Spleen (tissue), 11 donors: ENCODE data around the gene SNED1. TPM values are rescaled to one million over a fixed set of nuclear protein-coding genes. Genes with fewer than 3 reads are reported as not detected.

Experiments used
- DNase-seq: peaks from one replicate; pipeline ENCODE4 v3.0.0-alpha.2; 2020
- H3K27ac ChIP-seq, 8 donors: fragments of 200-600 bp; sonication (generic) in 7 of 8; 1 replicate in 4 of 8; 2 replicates in 4 of 8; pipeline versions ENCODE4 v1.5.0 to v1.8.0; 2016 to 2021; ENCODE audit warnings: inconsistent platforms in 4 of 8, mild to moderate bottlenecking in 4 of 8, moderate library complexity in 1 of 8
- H3K27me3 ChIP-seq, 7 donors: fragments of 200-600 bp; sonication (generic) in 6 of 7; replicated peaks in 1 of 7; 1 replicate in 4 of 7; 2 replicates in 3 of 7; pipeline versions ENCODE4 v1.5.0 to v1.8.0; 2016 to 2021; ENCODE audit warnings: inconsistent platforms in 3 of 7, mild to moderate bottlenecking in 1 of 7
- H3K36me3 ChIP-seq, 6 donors: fragments of 200-600 bp; sonication (generic) in 5 of 6; 1 replicate in 4 of 6; 2 replicates in 2 of 6; pipeline versions ENCODE4 v1.5.0 to v1.8.0; 2016 to 2021; ENCODE audit warnings: inconsistent platforms in 2 of 6
- H3K4me1 ChIP-seq, 6 donors: fragments of 200-600 bp; sonication (generic) in 5 of 6; 1 replicate in 3 of 6; 2 replicates in 3 of 6; pipeline versions ENCODE4 v1.5.0 to v1.8.0; 2016 to 2021; ENCODE audit warnings: inconsistent platforms in 3 of 6
- H3K4me3 ChIP-seq, 8 donors: fragments of 200-600 bp; sonication (generic) in 7 of 8; 1 replicate in 4 of 8; 2 replicates in 4 of 8; pipeline versions ENCODE4 v1.5.0 to v1.8.0; 2016 to 2021; ENCODE audit warnings: inconsistent platforms in 4 of 8, mild to moderate bottlenecking in 4 of 8, moderate library complexity in 2 of 8
- H3K9me3 ChIP-seq, 8 donors: fragments of 200-600 bp; sonication (generic) in 7 of 8; 1 replicate in 4 of 8; 2 replicates in 4 of 8; pipeline versions ENCODE4 v1.5.0 to v1.8.0; 2016 to 2021; ENCODE audit warnings: inconsistent platforms in 4 of 8
- CTCF ChIP-seq, 11 experiments: fragments of 200-600 bp in 7 of 11; fragments of 450-650 bp in 4 of 11; sonication (generic) in 4 of 11; IDR thresholded peaks in 8 of 11; conservative IDR thresholded peaks in 3 of 11; 1 replicate in 7 of 11; 2 replicates in 4 of 11; pipeline versions ENCODE4 v1.4.0 to v1.8.0; 2016 to 2021; ENCODE audit warnings: antibody characterized with exemption in 11 of 11, inconsistent platforms in 4 of 11, mild to moderate bottlenecking in 1 of 11
- POLR2A ChIP-seq, 3 donors: fragments of 450-650 bp; IDR thresholded peaks; one replicate each; pipeline ENCODE4 v1.5.1; 2017; ENCODE audit warnings: antibody characterized with exemption in 3 of 3, mild to moderate bottlenecking in 1 of 3
- POLR2AphosphoS5 ChIP-seq, 3 donors: sonication (generic); formaldehyde crosslinking; IDR thresholded peaks; one replicate each; pipeline ENCODE4 v1.5.1; 2017; ENCODE audit warnings: antibody characterized with exemption in 3 of 3
- WGBS, 5 donors: extraction: QIAGEN DNeasy Blood & Tissue Kit in 3 of 5; methylation state at CpG; one replicate each; pipeline versions ENCODE4 v1.1.5 to v1.1.7; 2013 to 2018; 5-methylcytosine and 5-hydroxymethylcytosine counted together
- intact Hi-C: fragments of 100-400 bp; cut with DNase I; formaldehyde crosslinking; loops from one replicate; pipeline ENCODE4 v1.15.0; 2023; ENCODE audit warnings: low total_unique reads
- polyA plus RNA-seq, 3 donors: library from polyadenylated mRNA; stranded (reverse); fragments of 200-250 nt; gene quantifications; one replicate each; pipeline ENCODE4 v1.2.1, GENCODE V29; 2013
- total RNA-seq, 7 donors: library from RNA; depleted of rRNA in 3 of 7; stranded (reverse); fragments of >200 nt in 3 of 7; fragmentation: NEBNext Ultra II Directional in 4 of 7; extraction: Animal tissue kit (Norgen Biotek cat#: 25700) in 4 of 7; gene quantifications; one replicate each; pipeline versions ENCODE4 v1.1.0 to v1.2.1, GENCODE V29; 2016 to 2021
- donor health status: healthy with polysubstance abuse.
- donor health status: DM: no; HTN: no; CAD: no; lungs with moderate emphysema.
- donor health status: DM: no; HTN: no; CAD: no.
- donor health status: Bipolar disorder and iron deficiency.
- donor health status: healthy.
- donor health status: DM: no; HTN: no; CAD: no.
- donor health status: DM: yes; HTN: yes; CAD: no.

SNED1 gene
- total and polyA plus RNA-seq, 10 donors: 2.6 to 85.3 (median 45.5) TPM

- intact Hi-C loops: no loop called here
- DNase-seq: peak; percentile 30
- peaks cover 0 to 9% (median 0%) of the 10 kb centered on the region in 8 donors for H3K9me3 ChIP-seq
- H3K27ac ChIP-seq: peak overlapping the region in 1 of 8 donors; percentile 45
- 82 to 92% (median 91%) methylated on average over 2 to 3 of the region's 3 CpGs for WGBS, 5 donors
- H3K27me3 ChIP-seq: peaks cover 0 to 11% (median 0%) of the 10 kb centered on the region in 7 donors
- no peaks in the 10 kb centered on the region for H3K36me3 ChIP-seq
- peaks cover 0 to 56% (median 32%) of the 10 kb centered on the region in 6 donors for H3K4me1 ChIP-seq
- no peak for TF ChIP-seq POLR2AphosphoS5 (IDR thresholded peaks at IDR 0.05)
- TF ChIP-seq POLR2A (IDR thresholded peaks at IDR 0.05): no peak
- no peak for TF ChIP-seq CTCF (IDR thresholded peaks at IDR 0.05 in 8 of 11, conservative IDR thresholded peaks at IDR 0.05 in 3 of 11)
- H3K4me3 ChIP-seq: no peak overlapping the region
Measured at GRCh38 chr2:240988146-240988545, 10.3 kb upstream of the SNED1 start.

- intact Hi-C loops: no loop called here
- TF ChIP-seq POLR2AphosphoS5 (IDR thresholded peaks at IDR 0.05) (no peak), CTCF (IDR thresholded peaks at IDR 0.05 in 8 of 11, conservative IDR thresholded peaks at IDR 0.05 in 3 of 11) (no peak), POLR2A (IDR thresholded peaks at IDR 0.05) (no peak)
- 86 to 93% (median 89%) methylated on average over 3 to 6 of the region's 6 CpGs for whole genome bisulfite sequencing, 5 donors
- Histone ChIP-seq H3K4me1 (peaks cover 0 to 54% (median 29%) of the 10 kb centered on the region in 6 donors), H3K4me3 (no peak overlapping the region), H3K9me3 (peaks cover 0 to 9% (median 0%) of the 10 kb centered on the region in 8 donors), H3K36me3 (no peaks in the 10 kb centered on the region), H3K27me3 (peaks cover 0 to 9% (median 0%) of the 10 kb centered on the region in 7 donors), H3K27ac (no peak overlapping the region)
- DNase-seq: peak; percentile 58
Measured at GRCh38 chr2:240988571-240989271, 9.7 kb upstream of the SNED1 start.

- 79 to 86% (median 81%) methylated on average over 16 to 17 of the region's 17 CpGs for WGBS, 5 donors
- intact Hi-C loops: no loop called here
- no peaks in the 10 kb centered on the region for H3K36me3 ChIP-seq
- H3K27ac ChIP-seq: peak overlapping the region in 3 of 8 donors; percentile 77 to 91 (median 81)
- peaks cover 0 to 9% (median 0%) of the 10 kb centered on the region in 8 donors for H3K9me3 ChIP-seq
- peak; percentile 78 for DNase-seq
- H3K4me3 ChIP-seq: no peak overlapping the region
- H3K27me3 ChIP-seq: peaks cover 0 to 6% (median 0%) of the 10 kb centered on the region in 7 donors
- peaks cover 0 to 62% (median 33%) of the 10 kb centered on the region in 6 donors for H3K4me1 ChIP-seq
- TF ChIP-seq POLR2AphosphoS5 (IDR thresholded peaks at IDR 0.05) (no peak), CTCF (IDR thresholded peaks at IDR 0.05 in 8 of 11, conservative IDR thresholded peaks at IDR 0.05 in 3 of 11) (peak in 9 of 11 experiments; percentile 14 to 65 (median 47))
Measured at GRCh38 chr2:240989451-240990265, 8.8 kb upstream of the SNED1 start.

GRCh38 chr2:240990266-240990529 is 8.2 kb upstream of the SNED1 start:
- Histone ChIP-seq H3K9me3 (peaks cover 0 to 9% (median 0%) of the 10 kb centered on the region in 8 donors), H3K4me1 (peaks cover under 1 to 67% (median 38%) of the 10 kb centered on the region in 6 donors), H3K4me3 (no peak overlapping the region), H3K36me3 (no peaks in the 10 kb centered on the region), H3K27ac (peak overlapping the region in 4 of 8 donors; percentile 77 to 91 (median 82)), H3K27me3 (peaks cover 0 to 9% (median 0%) of the 10 kb centered on the region in 7 donors)
- 75 to 92% (median 82%) methylated on average over 2 of the region's 2 CpGs for WGBS, 5 donors
- DNase-seq: no peak
- intact Hi-C loops: no loop called here
- TF ChIP-seq POLR2A (IDR thresholded peaks at IDR 0.05): no peak
- no peak for TF ChIP-seq CTCF (IDR thresholded peaks at IDR 0.05 in 8 of 11, conservative IDR thresholded peaks at IDR 0.05 in 3 of 11)
- no peak for TF ChIP-seq POLR2AphosphoS5 (IDR thresholded peaks at IDR 0.05)
